GM13976 (cell line): Measurements from ENCODE around the gene ATP6V0E2.

Experiments used
- DNase-seq: peaks from one replicate; pipeline ENCODE4 v3.0.0; 2012; ENCODE audit warnings: low spot score
- CTCF ChIP-seq: IDR thresholded peaks from 2 replicates; pipeline ENCODE4 v1.5.1; 2012; ENCODE audit warnings: borderline replicate concordance, mild to moderate bottlenecking; ENCODE audit not compliant: insufficient read depth; ENCODE audit errors: extremely low read depth, missing control alignments, control extremely low read depth
- in situ Hi-C: fragments of 300-500 bp; cut with MboI; formaldehyde crosslinking; loops from one replicate; pipeline ENCODE4 v1.12.0; 2022; ENCODE audit warnings: low sequenced_read_pairs, mixed read lengths, inconsistent platforms; ENCODE audit not compliant: unreplicated experiment

Gene ATP6V0E2

GRCh38 chr7:149839933-149840332, 33.8 kb upstream of the ATP6V0E2 start:
- TF ChIP-seq CTCF = no peak
- in situ Hi-C loops = no loop called here
- DNase-seq = no peak

- no peak for TF ChIP-seq CTCF
- in situ Hi-C loops = no loop called here
- no peak for DNase-seq
Observed at GRCh38 chr7:149843566-149843965, 30.2 kb upstream of the ATP6V0E2 start.

- TF ChIP-seq CTCF = no peak
- in situ Hi-C loops = no loop called here
- DNase-seq = no peak
Observed at GRCh38 chr7:149844445-149844844, 29.3 kb upstream of the ATP6V0E2 start.

GRCh38 chr7:149845257-149845980, 28.4 kb upstream of the ATP6V0E2 start:
- no peak for TF ChIP-seq CTCF
- DNase-seq = no peak
- in situ Hi-C loops = no loop called here

GRCh38 chr7:149846021-149846420, 27.7 kb upstream of the ATP6V0E2 start:
- in situ Hi-C loops = no loop called here

GRCh38 chr7:149846436-149847046, 27.2 kb upstream of the ATP6V0E2 start:
- no peak for DNase-seq
- no peak for TF ChIP-seq CTCF
- in situ Hi-C loops = no loop called here

More at GRCh38 chr7:149846021-149846420, 27.7 kb upstream of the ATP6V0E2 start:
- no peak for TF ChIP-seq CTCF
- no peak for DNase-seq
